ENCODE results near the gene PRAC2. TPM values are rescaled to one million over a fixed set of nuclear protein-coding genes. Genes with fewer than 3 reads are reported as not detected.

The PRAC2 gene
- total RNA-seq, 1 experiment from 2014 or later: 0.59 TPM

DNA sequence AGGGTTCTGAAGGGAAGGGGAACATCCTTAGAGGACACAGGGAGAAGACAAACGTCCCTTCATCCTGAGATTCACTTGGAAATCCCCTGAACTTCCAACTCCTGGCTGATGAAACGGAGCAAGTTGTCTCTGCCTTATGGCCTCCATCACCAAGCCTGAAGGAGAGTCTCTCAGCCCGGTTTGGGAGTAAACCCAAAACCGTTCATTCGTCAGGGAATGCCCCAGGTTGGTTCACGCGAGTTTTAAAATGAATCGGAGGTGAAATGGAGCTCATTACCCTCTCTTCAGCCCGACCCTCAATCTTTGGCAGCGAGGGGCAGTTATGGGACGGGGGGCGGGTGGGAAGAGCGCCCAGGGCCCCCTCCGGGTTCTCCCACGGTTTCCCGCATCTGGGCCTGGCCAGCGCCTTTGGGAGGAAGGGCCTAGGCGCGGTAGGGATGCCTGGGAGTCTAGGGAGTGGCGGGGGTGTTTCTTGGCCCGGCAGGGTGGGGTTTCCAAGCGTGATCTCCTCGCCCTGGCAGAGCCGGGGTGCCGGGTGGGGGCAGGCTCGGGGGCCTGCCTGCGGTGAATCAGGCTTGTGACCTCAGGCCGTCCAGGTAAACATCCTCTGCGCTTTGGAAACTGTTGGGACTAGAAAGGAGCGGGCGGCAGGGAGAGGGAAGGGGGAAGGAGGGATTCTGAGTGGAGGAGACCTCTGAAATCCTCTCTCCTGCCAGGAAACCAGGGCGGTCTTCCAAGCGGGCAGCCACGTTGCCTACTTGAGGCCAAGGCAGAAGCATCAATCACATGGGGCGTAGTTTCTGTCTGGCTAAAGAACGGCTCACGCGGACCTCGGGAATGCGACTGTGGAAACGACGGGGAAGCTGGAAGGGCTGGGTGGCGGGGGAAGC lies 29.7 kb downstream of the PRAC2 start:
- Histone ChIP-seq H3K27ac (no peak overlapping the region), H3K9me3 (replicated peaks) (no peaks in the 10 kb centered on the region), H3K4me1 (peaks cover 19% of the 10 kb centered on the region), H3K4me3 (no peak overlapping the region), H3K27me3 (no peaks in the 10 kb centered on the region), H3K36me3 (no peaks in the 10 kb centered on the region)
- no peak for DNase-seq

DNA sequence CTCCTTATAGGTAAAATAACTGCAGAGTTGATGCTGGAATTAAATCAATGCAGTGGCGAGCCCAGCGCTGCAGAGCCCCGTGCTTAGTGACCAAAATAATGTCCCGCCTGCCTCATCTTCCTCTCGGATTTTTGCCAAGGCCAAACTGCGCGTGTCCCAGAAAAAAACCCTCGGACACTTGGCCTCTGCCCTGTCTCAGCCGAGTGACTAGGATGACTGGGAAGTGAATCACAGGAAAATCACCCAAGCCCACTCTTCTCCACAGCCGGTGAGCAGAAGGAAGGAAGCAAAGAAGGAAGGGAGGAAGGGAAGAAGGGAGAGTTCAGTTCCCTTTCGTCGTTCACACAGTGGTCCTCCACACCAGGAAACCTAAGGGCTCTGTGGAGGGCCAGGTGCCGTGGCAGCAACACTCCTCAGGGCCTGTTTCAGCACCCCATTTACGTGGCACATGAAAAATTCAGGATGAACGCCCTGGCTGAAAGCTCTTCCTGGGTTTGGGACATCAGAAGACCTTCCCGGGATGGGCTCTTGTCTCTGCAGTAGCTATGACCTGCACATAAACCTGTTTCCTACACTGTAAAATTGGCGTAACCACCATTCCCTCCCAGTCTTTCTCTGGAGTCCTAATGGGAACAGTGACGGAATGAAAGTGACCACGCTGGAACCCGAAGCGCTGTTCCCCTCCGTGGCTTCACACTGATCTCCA lies 31.0 kb downstream of the PRAC2 start:
- H3K27me3 ChIP-seq: no peaks in the 10 kb centered on the region
- H3K9me3 ChIP-seq (replicated peaks): no peaks in the 10 kb centered on the region
- DNase-seq: no peak
- no peak overlapping the region for H3K27ac ChIP-seq
- no peak overlapping the region for H3K4me3 ChIP-seq
- peaks cover 26% of the 10 kb centered on the region for H3K4me1 ChIP-seq
- no peaks in the 10 kb centered on the region for H3K36me3 ChIP-seq

DNA sequence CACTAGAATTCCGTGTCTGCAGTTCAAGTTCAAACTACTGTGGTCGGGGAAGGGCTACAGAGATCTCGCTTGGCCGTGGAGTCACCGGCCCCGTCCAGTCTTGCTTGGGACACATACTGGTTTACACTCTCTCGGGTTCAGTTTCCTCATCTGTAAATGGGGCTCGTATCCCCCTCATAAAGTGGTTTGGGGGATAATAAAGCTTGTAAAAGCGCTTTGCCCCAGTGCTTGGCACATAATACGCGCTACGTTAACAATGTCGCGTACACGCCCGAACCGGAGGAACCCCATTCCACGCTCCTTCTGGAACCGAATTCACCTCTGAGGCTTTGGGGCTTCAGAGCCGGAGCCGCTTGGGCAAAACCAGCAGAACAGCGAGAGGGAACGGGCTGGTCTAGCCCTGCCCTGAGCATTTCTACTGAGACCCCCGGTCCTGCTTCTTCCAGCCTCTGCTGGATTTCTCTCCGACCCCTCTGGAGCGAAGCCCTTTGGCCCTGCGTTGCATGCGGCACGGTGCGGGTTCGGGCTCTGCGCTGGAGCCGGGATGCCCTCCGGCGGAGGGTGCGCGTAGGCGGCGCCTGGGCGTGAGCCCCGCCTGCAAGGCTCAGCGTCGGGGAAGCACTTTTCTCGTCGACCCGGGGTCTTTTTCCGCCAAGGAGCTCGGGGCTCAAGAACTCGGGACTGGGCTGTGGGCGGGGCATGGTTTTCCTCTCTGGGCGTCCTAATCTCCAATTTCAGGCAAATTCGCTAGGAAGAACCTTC lies 31.7 kb downstream of the PRAC2 start:
- Histone ChIP-seq H3K4me3 (no peak overlapping the region), H3K27ac (no peak overlapping the region), H3K4me1 (peaks cover 33% of the 10 kb centered on the region), H3K36me3 (no peaks in the 10 kb centered on the region), H3K27me3 (no peaks in the 10 kb centered on the region), H3K9me3 (replicated peaks) (no peaks in the 10 kb centered on the region)
- no peak for DNase-seq

DNA sequence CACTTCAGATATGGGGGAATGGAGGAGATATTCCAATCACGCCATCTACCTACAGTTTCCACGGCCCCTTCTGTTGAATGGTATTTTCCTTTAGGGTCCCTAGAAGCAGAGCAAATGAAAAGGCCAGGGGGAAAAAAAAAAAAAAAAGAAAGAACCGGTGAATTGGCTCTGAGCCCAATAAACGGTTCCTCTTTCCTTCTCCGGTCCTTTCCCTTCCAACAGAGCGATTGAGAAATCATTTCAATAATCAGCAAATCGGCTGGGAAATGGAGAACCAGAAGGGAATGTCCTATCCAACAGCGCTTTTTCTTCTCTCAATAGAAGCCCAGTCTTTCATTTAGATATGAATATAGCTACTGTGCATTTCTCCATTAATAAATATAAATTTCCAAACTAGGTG lies 32.4 kb downstream of the PRAC2 start:
- no peaks in the 10 kb centered on the region for H3K36me3 ChIP-seq
- no peak for DNase-seq
- H3K4me1 ChIP-seq: peaks cover 33% of the 10 kb centered on the region
- no peaks in the 10 kb centered on the region for H3K27me3 ChIP-seq
- H3K9me3 ChIP-seq (replicated peaks): no peaks in the 10 kb centered on the region
- H3K27ac ChIP-seq: no peak overlapping the region
- no peak overlapping the region for H3K4me3 ChIP-seq

DNA sequence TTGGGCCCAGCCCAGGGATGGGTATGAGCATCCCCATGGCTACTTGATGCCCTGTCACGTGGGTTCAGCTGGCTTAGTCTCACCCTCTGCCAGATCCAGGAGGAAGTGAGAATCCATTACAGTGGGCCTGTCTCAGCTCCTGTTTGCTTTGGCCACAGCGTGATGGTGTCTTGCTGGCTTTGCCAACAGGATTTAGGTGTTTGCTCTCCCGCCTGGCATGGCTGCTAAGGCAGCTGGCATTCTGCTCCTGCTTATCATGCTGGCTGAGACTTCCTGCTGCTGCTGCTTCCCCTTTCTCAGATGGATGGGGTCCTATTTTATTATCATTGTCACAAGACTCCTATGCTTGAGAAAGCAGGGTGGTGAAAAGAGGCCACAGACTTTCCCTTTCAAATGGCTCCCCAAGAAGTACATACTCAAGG lies 33.9 kb downstream of the PRAC2 start:
- peak in 1 of 2 experiments; percentile 17 for DNase-seq
- Histone ChIP-seq H3K9me3 (replicated peaks) (no peaks in the 10 kb centered on the region), H3K36me3 (no peaks in the 10 kb centered on the region), H3K4me3 (no peak overlapping the region), H3K27ac (peak overlapping the region; percentile 59), H3K27me3 (no peaks in the 10 kb centered on the region), H3K4me1 (peaks cover 24% of the 10 kb centered on the region)

DNA sequence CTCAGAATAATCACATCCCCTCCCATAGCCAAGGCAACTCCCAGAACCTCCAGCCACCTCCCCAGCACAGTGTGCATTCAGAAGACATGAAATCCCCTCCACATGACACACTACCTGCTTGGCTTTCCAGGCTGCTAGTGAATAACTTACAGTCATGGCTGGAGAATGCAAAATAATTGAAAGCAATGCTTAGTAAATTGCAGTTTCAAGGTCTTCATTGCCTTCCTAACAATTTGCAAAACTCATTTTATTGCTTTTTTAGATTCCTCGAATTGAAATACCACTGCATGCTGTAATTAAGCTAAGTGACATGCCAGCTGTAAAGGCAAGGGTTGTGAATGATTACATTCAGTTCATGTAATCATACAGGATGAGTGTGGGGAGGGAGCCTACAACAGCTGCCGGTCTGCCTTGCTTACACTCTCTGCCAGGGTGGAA lies 34.6 kb downstream of the PRAC2 start:
- Histone ChIP-seq H3K4me3 (no peak overlapping the region), H3K27me3 (no peaks in the 10 kb centered on the region), H3K4me1 (peaks cover 24% of the 10 kb centered on the region), H3K36me3 (no peaks in the 10 kb centered on the region), H3K9me3 (replicated peaks) (no peaks in the 10 kb centered on the region), H3K27ac (peak overlapping the region; percentile 59)
- DNase-seq: peak; percentile 62 to 77

DNA sequence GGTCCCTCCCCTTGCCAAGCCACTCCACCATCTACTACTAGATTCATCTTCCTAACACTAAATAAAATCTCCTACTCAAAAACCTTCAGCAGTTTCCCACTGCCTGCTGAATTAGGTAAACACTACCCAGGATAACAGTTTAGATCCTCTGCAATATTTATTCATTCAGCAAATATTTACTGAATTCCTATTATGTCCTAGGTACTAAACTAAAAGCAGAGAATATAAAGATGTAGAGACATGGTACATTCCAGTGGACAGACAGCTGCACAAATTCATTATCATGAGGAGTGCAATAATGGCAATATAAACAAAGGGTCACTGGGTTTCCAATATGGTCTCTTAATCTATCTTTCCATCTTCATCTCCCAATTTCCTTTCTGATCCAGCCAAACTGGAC lies 36.3 kb downstream of the PRAC2 start:
- no peak for DNase-seq
- Histone ChIP-seq H3K36me3 (no peaks in the 10 kb centered on the region), H3K4me1 (peaks cover 24% of the 10 kb centered on the region), H3K4me3 (no peak overlapping the region), H3K9me3 (replicated peaks) (no peaks in the 10 kb centered on the region), H3K27me3 (no peaks in the 10 kb centered on the region), H3K27ac (no peak overlapping the region)

DNA sequence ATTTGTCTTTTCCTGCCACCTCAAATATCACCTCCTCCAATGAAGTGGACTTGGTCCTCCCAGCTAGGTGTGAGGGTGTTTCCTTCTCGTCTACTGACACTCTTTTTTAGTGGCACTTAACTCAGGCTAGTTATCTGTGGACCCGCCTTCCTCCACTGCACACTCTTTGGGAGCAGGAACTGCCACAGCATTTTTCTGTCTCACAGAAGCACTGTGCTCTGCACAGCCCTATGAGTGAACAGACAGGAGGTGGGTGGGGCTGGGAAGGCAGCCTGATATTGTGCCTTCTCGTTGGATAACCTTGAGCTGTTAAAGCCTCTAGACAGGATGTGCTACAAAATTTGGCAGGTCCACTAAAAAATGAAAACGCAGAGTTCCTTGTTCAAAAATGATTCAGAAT lies 37.4 kb downstream of the PRAC2 start:
- peaks cover 24% of the 10 kb centered on the region for H3K4me1 ChIP-seq
- no peak for DNase-seq
- no peak overlapping the region for H3K4me3 ChIP-seq
- no peaks in the 10 kb centered on the region for H3K27me3 ChIP-seq
- H3K9me3 ChIP-seq (replicated peaks): no peaks in the 10 kb centered on the region
- no peak overlapping the region for H3K27ac ChIP-seq
- H3K36me3 ChIP-seq: no peaks in the 10 kb centered on the region

DNA sequence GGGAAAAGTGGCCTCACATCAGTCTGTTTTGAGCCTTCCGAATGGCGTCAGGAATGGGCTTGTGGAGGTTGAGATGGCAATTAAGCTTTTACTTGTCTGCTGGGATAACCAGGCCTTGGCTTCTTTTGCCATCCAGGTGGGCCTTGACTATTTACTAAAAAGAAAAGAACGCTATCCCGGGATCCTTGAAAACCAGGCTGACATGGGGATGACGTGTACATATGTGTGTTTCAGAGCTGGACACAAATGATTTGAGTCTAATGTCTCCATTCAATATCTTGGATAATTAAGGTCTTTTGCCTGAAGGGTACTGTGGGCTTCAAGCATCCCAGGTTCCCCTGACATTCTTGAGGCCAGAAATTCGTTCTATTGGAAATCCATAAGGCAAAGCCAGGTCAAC lies 38.1 kb downstream of the PRAC2 start:
- Histone ChIP-seq H3K4me3 (no peak overlapping the region), H3K36me3 (no peaks in the 10 kb centered on the region), H3K27ac (no peak overlapping the region), H3K4me1 (peaks cover 24% of the 10 kb centered on the region), H3K9me3 (replicated peaks) (no peaks in the 10 kb centered on the region), H3K27me3 (no peaks in the 10 kb centered on the region)
- no peak for DNase-seq

DNA sequence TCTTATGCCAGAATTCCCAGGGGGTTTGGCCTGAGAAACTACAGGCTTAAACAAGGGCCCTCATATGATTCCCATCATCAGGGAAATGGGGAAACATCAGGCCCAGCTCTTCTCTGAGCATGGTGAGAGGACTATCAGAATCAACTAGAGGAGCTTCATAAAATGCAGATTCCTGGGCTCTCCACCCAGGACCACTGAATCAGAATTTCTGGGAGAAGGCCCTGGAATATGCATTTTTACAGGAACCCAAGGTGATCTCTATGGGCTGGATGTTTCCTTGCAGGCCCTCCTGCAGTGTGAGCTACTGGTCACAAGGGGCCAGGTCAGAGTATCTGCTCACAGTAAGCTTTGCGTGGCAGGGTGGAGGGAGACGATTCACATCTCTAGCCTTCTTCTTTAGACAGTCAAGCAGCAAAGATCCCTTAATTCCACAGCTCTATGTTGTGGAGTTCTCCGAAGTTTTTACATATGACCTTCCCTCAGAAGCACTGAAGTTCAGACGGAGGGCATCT lies 44.3 kb downstream of the PRAC2 start:
- no peak overlapping the region for H3K27ac ChIP-seq
- DNase-seq: no peak

DNA sequence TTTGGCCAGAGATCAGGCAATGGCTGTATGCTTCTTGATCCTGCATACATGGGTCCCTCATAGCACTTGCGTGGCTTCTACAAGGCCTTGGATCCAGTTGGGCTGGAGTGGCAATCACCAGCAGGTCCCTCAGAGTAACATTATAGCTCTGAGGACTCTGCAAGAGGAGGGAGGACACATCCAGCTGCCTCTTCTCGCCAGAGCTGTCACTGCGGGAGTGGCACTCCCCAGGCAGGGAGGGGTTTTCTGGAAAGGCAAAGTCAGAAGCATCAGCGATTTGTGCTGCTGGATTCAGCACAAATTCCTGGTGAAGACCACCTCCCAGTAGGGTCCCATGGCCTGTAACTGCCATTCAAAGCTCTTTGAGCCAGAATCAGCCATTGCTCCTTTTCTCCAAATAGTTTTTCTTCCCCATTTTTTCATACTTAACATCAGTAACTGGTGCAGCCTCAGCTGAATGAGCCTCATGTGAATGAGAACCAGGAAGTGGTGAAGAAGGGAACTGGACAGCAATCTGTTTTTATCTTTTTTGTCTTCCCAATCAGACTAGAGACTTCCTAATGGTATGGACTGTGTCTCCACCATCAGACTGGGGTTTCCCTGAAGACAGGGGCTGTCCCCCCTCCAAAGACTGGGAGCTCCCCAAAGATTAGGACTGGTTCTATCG lies 46.2 kb downstream of the PRAC2 start:
- H3K27ac ChIP-seq: no peak overlapping the region
- no peaks in the 10 kb centered on the region for H3K27me3 ChIP-seq

More for the DNA sequence above, 44.3 kb downstream of the PRAC2 start:
- Histone ChIP-seq H3K4me3 (no peak overlapping the region), H3K36me3 (no peaks in the 10 kb centered on the region), H3K9me3 (replicated peaks) (no peaks in the 10 kb centered on the region), H3K27me3 (no peaks in the 10 kb centered on the region), H3K4me1 (no peaks in the 10 kb centered on the region)

DNA sequence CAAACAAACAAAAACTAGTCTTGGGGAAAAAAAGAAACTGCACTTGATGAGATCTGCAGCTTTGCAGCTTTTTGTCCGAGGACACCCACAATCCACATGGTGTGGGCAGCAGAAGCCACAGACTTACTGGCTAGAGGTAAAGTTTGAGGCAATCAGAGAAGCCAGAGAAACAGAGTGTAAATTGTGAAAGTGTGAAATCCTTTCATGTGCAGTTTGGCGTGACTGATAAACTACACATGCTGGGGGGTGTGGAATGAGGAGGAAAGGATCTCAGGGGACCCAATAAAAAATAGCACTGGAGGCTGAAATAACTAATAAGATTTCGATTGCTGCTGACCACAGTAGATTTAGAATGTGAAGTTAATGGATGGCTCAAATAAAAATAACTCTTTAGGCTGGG lies 48.0 kb downstream of the PRAC2 start:
- Histone ChIP-seq H3K4me1 (no peaks in the 10 kb centered on the region), H3K27me3 (no peaks in the 10 kb centered on the region), H3K36me3 (no peaks in the 10 kb centered on the region), H3K4me3 (no peak overlapping the region), H3K9me3 (replicated peaks) (no peaks in the 10 kb centered on the region), H3K27ac (no peak overlapping the region)
- DNase-seq: no peak

More for the DNA sequence above, 46.2 kb downstream of the PRAC2 start:
- H3K4me3 ChIP-seq: no peak overlapping the region
- peak in 1 of 2 experiments; percentile 33 for DNase-seq
- H3K36me3 ChIP-seq: no peaks in the 10 kb centered on the region
- H3K9me3 ChIP-seq (replicated peaks): no peaks in the 10 kb centered on the region
- H3K4me1 ChIP-seq: no peaks in the 10 kb centered on the region

DNA sequence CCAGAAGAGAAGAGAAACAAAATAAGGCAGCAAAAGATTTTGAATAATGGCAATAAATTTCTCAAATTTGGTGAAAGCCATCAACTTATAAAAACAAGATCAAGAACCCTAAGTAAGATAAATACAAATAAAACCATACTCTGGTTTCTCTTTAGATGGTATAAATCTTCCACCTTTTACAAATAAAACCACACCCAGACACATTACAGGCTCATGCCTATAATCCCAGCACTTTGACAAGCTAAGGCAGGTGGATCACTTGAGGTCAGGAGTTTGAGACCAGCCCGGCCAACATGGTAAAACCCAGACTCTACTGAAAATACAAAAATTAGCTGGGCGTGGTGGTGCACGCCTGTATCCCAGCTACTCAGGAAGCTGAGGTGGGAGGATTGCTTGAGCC lies 50.3 kb downstream of the PRAC2 start:
- no peaks in the 10 kb centered on the region for H3K4me1 ChIP-seq
- H3K9me3 ChIP-seq (replicated peaks): no peaks in the 10 kb centered on the region
- H3K27me3 ChIP-seq: no peaks in the 10 kb centered on the region
- no peaks in the 10 kb centered on the region for H3K36me3 ChIP-seq
- DNase-seq: no peak
- H3K4me3 ChIP-seq: no peak overlapping the region
- H3K27ac ChIP-seq: no peak overlapping the region

All from SJCRH30 (cell line).